Progenitor cell of endocrine pancreas (in vitro differentiated cells): ENCODE data around the gene KCTD21. TPM values are rescaled to one million over a fixed set of nuclear protein-coding genes. Genes with fewer than 3 reads are reported as not detected.
A peak's percentile ranks its signal among the peaks of the same experiment; 100 is the strongest.
"Not testable (repeated sequence)": the region's sequence is repeated elsewhere in the genome, so short reads cannot be mapped to it uniquely, and the experiment has no call there.

Source experiments
- DNase-seq: peaks from one replicate; pipeline ENCODE4 v3.0.0; 2021; ENCODE audit warnings: low spot score; ENCODE audit not compliant: unreplicated experiment
- H3K27ac Mint-ChIP-seq: 2 replicates; pipeline ENCODE4 v1.8.0; 2021; ENCODE audit warnings: mild to moderate bottlenecking, moderate library complexity, mixed read lengths
- H3K27me3 Mint-ChIP-seq: 2 replicates; pipeline ENCODE4 v1.8.0; 2021; ENCODE audit warnings: mixed read lengths
- H3K36me3 Mint-ChIP-seq: 2 replicates; pipeline ENCODE4 v1.8.0; 2022; ENCODE audit warnings: mixed read lengths; ENCODE audit not compliant: insufficient read depth
- H3K4me1 Mint-ChIP-seq: 2 replicates; pipeline ENCODE4 v1.8.0; 2021; ENCODE audit warnings: low read depth, mixed read lengths
- H3K4me3 Mint-ChIP-seq: 2 replicates; pipeline ENCODE4 v1.8.0; 2021; ENCODE audit warnings: low read depth, mild to moderate bottlenecking, moderate library complexity, mixed read lengths
- H3K9me3 Mint-ChIP-seq: 2 replicates; pipeline ENCODE4 v1.8.0; 2021; ENCODE audit warnings: low read depth, mixed read lengths
- CTCF ChIP-seq: fragments of 200-600 bp; sonication (generic); IDR thresholded peaks from one replicate; pipeline ENCODE4 v1.5.0; 2021; ENCODE audit warnings: antibody characterized with exemption, mild to moderate bottlenecking; ENCODE audit not compliant: unreplicated experiment
- long read RNA-seq: library from polyadenylated mRNA; unstranded; transcript quantifications from one replicate; pipeline ENCODE4 v2.0.0, GENCODE V29; 2020
- total RNA-seq: library from RNA; stranded (reverse); gene quantifications from 2 replicates; pipeline ENCODE4 v1.2.1, GENCODE V29; 2021

Gene KCTD21, protein sequence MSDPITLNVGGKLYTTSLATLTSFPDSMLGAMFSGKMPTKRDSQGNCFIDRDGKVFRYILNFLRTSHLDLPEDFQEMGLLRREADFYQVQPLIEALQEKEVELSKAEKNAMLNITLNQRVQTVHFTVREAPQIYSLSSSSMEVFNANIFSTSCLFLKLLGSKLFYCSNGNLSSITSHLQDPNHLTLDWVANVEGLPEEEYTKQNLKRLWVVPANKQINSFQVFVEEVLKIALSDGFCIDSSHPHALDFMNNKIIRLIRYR
- total RNA-seq = 7.4 and 10.1 TPM in 2 replicates
- long read RNA-seq, partial matches to known transcripts = 0 of 5 reads
- long read RNA-seq, other reads (novel, unspliced or antisense) = 3 of 5 reads

DNA sequence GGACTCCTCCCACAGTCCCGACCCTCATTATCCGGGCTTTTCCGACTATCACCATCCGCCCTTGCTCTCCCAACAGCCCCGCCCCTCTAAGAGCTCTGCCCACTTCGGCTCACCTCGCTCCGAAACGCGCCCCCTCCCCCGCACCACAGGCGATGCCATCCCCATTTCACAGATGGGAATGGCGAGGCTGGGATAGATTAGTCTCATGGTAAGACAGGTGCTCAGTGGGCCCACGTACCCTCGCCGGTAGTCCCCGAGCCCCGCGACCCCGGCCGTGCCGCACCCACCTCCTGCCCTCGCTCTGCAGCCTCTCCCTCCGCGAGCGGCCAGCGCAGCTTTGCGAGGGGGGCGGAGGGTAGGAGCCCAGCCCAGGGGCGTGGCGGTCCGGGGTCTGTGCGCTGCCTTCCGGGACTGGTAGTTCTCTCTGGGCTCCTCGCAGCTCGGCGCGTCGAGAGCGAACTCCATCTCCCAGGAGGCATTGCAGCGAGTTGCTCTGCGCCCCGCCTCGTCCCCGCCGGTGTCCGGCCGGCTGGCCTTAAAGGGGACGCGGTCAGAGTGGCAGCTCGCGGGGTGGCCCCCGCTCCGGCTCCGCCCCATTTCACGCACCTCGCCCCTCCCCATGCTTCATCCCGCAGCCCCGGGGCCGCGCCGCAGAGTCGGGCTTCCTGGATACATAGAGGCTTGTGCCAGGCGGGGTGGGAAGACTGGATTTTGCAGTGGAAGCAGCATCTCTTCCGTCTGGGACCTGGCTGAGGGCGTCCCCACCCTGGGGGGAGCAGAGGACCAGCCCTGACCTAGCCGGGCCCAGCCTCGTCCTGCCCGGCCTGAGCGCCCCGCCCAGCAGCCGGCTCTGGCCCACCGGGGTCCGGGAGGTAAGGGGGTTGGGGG lies at the start of gene KCTD21, which contains the start of gene USP35:
Gene KCTD21, minus strand, starts transcription at position 341 of the 888 bp plus-strand sequence. CDS start 14,072 bp downstream, outside the sequence.
Gene USP35, plus strand, starts transcription at position 634 of the 888 bp plus-strand sequence. CDS start 7,327 bp downstream, outside the sequence.
- no peak for TF ChIP-seq CTCF
- peaks cover 30% of the 10 kb centered on the region for H3K4me1 Mint-ChIP-seq
- H3K27me3 Mint-ChIP-seq = no peaks in the 10 kb centered on the region
- H3K36me3 Mint-ChIP-seq = no peaks in the 10 kb centered on the region
- peak; percentile 89 for DNase-seq
- no peaks in the 10 kb centered on the region for H3K9me3 Mint-ChIP-seq
- H3K4me3 Mint-ChIP-seq = peak within 1 kb of the TSS; percentile 94
- H3K27ac Mint-ChIP-seq = peak within 1 kb of the TSS; percentile 94

DNA sequence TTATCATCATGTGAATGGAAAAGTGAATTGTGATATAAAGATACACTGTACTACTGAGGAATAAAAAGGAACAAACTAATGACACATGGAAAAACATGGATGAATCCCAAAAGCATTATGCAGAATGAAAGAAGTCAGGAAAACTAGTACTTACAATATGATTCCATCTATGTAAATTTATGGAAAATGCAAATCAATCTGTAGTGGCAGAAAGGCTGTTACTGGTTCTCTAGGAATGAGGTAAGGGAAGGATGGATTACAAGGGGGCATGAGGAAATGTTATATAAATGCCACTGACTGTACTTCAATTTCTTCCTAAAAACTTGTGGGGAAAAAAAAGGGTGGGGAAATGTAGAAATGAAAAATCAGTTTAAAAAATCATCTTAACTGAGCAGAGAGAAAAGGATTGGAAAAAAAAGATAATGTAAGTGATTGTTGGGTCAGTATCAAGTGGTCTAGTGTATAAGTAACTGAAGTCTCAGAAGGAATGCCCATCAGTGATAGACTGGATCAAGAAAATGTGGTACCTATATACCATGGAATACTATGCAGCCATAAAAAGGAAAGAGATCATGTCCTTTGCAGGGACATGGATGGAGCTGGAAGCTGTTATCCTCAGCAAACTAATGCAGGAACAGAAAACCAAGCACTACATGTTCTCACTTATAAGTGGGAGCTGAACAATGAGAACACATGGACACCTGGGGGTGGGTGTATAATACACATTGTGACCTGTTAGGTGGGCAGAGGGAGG lies 49.0 kb upstream of the KCTD21 start:
- DNase-seq = no peak
- no peak overlapping the region for H3K27ac Mint-ChIP-seq
- H3K4me3 Mint-ChIP-seq = no peak overlapping the region
- TF ChIP-seq CTCF = no peak
- no peaks in the 10 kb centered on the region for H3K4me1 Mint-ChIP-seq
- peaks cover 17% of the 10 kb centered on the region for H3K9me3 Mint-ChIP-seq
- peaks cover 39% of the 10 kb centered on the region for H3K36me3 Mint-ChIP-seq
- H3K27me3 Mint-ChIP-seq = no peaks in the 10 kb centered on the region

- DNase-seq = no peak
- Mint-ChIP-seq H3K27ac (no peak overlapping the region), H3K4me3 (no peak overlapping the region), H3K9me3 (peaks cover 8% of the 10 kb centered on the region), H3K27me3 (no peaks in the 10 kb centered on the region), H3K4me1 (peaks cover 3% of the 10 kb centered on the region), H3K36me3 (peaks cover 24% of the 10 kb centered on the region)
- no peak for TF ChIP-seq CTCF
These were observed 45.6 kb upstream of the KCTD21 start for GRCh38 chr11:78234006-78234405.

GRCh38 chr11:78233046-78233445 lies 44.6 kb upstream of the KCTD21 start:
- H3K27ac Mint-ChIP-seq, H3K4me3 Mint-ChIP-seq, H3K4me1 Mint-ChIP-seq, H3K9me3 Mint-ChIP-seq, H3K27me3 Mint-ChIP-seq, DNase-seq: not testable (repeated sequence)
- H3K36me3 Mint-ChIP-seq = peaks cover 20% of the 10 kb centered on the region

DNA sequence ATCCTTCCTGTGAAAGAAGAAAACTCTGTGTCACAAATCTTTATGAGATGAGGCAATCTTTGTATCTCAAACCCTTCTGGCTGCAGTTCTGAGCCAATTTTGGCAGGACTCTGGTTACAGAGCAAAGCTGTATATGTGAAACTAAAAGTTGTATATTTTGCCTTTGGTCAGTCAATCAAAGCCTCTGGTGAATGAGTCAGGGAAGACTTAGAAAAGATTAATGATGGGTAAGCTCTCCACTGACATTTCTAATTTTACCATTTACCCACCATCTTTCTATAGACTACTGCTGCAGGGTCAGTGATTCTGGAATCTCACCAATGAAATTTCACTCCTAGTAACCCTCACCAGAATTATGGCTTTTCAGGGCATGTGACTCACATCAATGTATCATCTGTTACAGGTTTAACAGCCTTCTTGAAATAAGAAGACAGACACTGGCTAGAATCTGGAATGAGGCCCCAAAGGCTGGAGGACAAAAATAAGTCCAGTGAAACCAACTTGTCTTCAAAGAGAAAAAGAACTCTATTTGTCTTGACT lies 43.6 kb upstream of the KCTD21 start:
- no peak for DNase-seq
- no peaks in the 10 kb centered on the region for H3K9me3 Mint-ChIP-seq
- H3K27me3 Mint-ChIP-seq = no peaks in the 10 kb centered on the region
- peaks cover 11% of the 10 kb centered on the region for H3K36me3 Mint-ChIP-seq
- H3K4me1 Mint-ChIP-seq = peaks cover 3% of the 10 kb centered on the region
- H3K4me3 Mint-ChIP-seq = no peak overlapping the region
- no peak overlapping the region for H3K27ac Mint-ChIP-seq
- TF ChIP-seq CTCF = no peak
